Mesendoderm (in vitro differentiated cells): Measurements from ENCODE around the gene USP4.

Source experiments
- DNase-seq: peaks from one replicate; pipeline ENCODE4 v3.0.0; 2013
- H2AK5ac ChIP-seq: 2 replicates; pipeline ENCODE4 v1.6.1; 2013; ENCODE audit warnings: low read length, inconsistent platforms
- H2BK120ac ChIP-seq: 2 replicates; pipeline ENCODE4 v1.6.1; 2013; ENCODE audit warnings: low read depth, mild to moderate bottlenecking, low read length, moderate library complexity, mixed read lengths
- H2BK15ac ChIP-seq: replicated peaks from 2 replicates; pipeline ENCODE4 v1.6.1; 2013; ENCODE audit warnings: low read depth, mild to moderate bottlenecking, moderate library complexity
- H2BK5ac ChIP-seq: 2 replicates; pipeline ENCODE4 v1.6.1; 2013; ENCODE audit warnings: low read length, inconsistent platforms
- H3K18ac ChIP-seq: 2 replicates; pipeline ENCODE4 v1.6.1; 2013; ENCODE audit warnings: mild to moderate bottlenecking, low read length, mixed read lengths
- H3K23ac ChIP-seq: one replicate; pipeline ENCODE4 v1.6.1; 2013; ENCODE audit warnings: low read length
- H3K27ac ChIP-seq: 2 replicates; pipeline ENCODE4 v1.5.1; 2013; ENCODE audit warnings: low read depth, mild to moderate bottlenecking, inconsistent platforms, low read length, moderate library complexity
- H3K27me3 ChIP-seq: 2 replicates; pipeline ENCODE4 v1.6.1; 2013; ENCODE audit warnings: low read length, control low read depth, mild to moderate bottlenecking, inconsistent platforms; ENCODE audit not compliant: insufficient read depth, poor library complexity
- H3K36me3 ChIP-seq: 2 replicates; pipeline ENCODE4 v1.6.1; 2013; ENCODE audit warnings: low read length, inconsistent platforms; ENCODE audit not compliant: control insufficient read depth, insufficient read depth
- H3K4ac ChIP-seq: one replicate; pipeline ENCODE4 v1.6.1; 2013; ENCODE audit warnings: low read depth, mild to moderate bottlenecking, low read length, moderate library complexity
- H3K4me1 ChIP-seq: 2 replicates; pipeline ENCODE4 v1.6.1; 2013; ENCODE audit warnings: low read depth, low read length, inconsistent platforms; ENCODE audit not compliant: control insufficient read depth
- H3K4me2 ChIP-seq: 2 replicates; pipeline ENCODE4 v1.6.1; 2013; ENCODE audit warnings: low read length
- H3K4me3 ChIP-seq: 2 replicates; pipeline ENCODE4 v1.5.1; 2013; ENCODE audit warnings: mild to moderate bottlenecking, low read length
- H3K56ac ChIP-seq: one replicate; pipeline ENCODE4 v1.6.1; 2013; ENCODE audit warnings: low read length
- H3K79me1 ChIP-seq: 2 replicates; pipeline ENCODE4 v1.6.1; 2013; ENCODE audit warnings: low read length, inconsistent platforms
- H3K79me2 ChIP-seq: 2 replicates; pipeline ENCODE4 v1.6.1; 2013; ENCODE audit warnings: mild to moderate bottlenecking, low read length; ENCODE audit not compliant: control insufficient read depth, insufficient read depth
- H3K9ac ChIP-seq: 2 replicates; pipeline ENCODE4 v1.6.1; 2013; ENCODE audit warnings: low read length, inconsistent platforms
- H4K5ac ChIP-seq: one replicate; pipeline ENCODE4 v1.6.1; 2013; ENCODE audit warnings: low read length
- H4K8ac ChIP-seq: one replicate; pipeline ENCODE4 v1.6.1; 2013; ENCODE audit warnings: low read depth, mild to moderate bottlenecking, control low read depth, low read length, moderate library complexity
- WGBS: extraction: QIAGEN DNeasy Blood & Tissue Kit; methylation state at CpG from one replicate; pipeline ENCODE4 v1.1.7; 2013; ENCODE audit warnings: low lambda C conversion rate, missing lambda C conversion rate; ENCODE audit not compliant: insufficient coverage; ENCODE audit errors: extremely low coverage; 5-methylcytosine and 5-hydroxymethylcytosine counted together

The USP4 gene

GRCh38 chr3:49313896-49314688, 25.8 kb downstream of the USP4 start:
- Histone ChIP-seq H3K9ac (no peak overlapping the region), H3K79me2 (no peaks in the 10 kb centered on the region), H4K8ac (no peak overlapping the region), H4K5ac (no peak overlapping the region), H3K18ac (no peak overlapping the region), H3K79me1 (no peaks in the 10 kb centered on the region), H2BK15ac (no peak overlapping the region), H3K56ac (no peak overlapping the region), H3K4ac (no peak overlapping the region), H3K27ac (no peak overlapping the region), H3K4me2 (no peak overlapping the region), H3K27me3 (no peaks in the 10 kb centered on the region), H3K4me3 (no peak overlapping the region), H3K23ac (no peak overlapping the region), H3K36me3 (peaks cover 4% of the 10 kb centered on the region), H2BK5ac (no peak overlapping the region), H3K4me1 (no peaks in the 10 kb centered on the region), H2AK5ac (no peak overlapping the region), H2BK120ac (no peak overlapping the region)
- no CpG with 5 or more reads among the region's 1 CpG for WGBS
- no peak for DNase-seq

GRCh38 chr3:49311283-49311682, 28.6 kb downstream of the USP4 start:
- H3K18ac ChIP-seq = no peak overlapping the region

GRCh38 chr3:49310677-49311076, 29.2 kb downstream of the USP4 start:
- H3K23ac ChIP-seq = no peak overlapping the region
- no peak overlapping the region for H3K18ac ChIP-seq
- no CpG with 5 or more reads among the region's 1 CpG for WGBS
- H2BK15ac ChIP-seq = no peak overlapping the region
- no peaks in the 10 kb centered on the region for H3K79me1 ChIP-seq
- H3K4me3 ChIP-seq = no peak overlapping the region
- H3K4me2 ChIP-seq = no peak overlapping the region
- no peak overlapping the region for H3K27ac ChIP-seq
- no peak overlapping the region for H2BK5ac ChIP-seq
- H3K9ac ChIP-seq = no peak overlapping the region
- DNase-seq = no peak
- no peak overlapping the region for H3K4ac ChIP-seq
- H4K5ac ChIP-seq = no peak overlapping the region
- H3K56ac ChIP-seq = no peak overlapping the region
- H3K36me3 ChIP-seq = peaks cover 4% of the 10 kb centered on the region
- no peaks in the 10 kb centered on the region for H3K4me1 ChIP-seq
- H2BK120ac ChIP-seq = no peak overlapping the region
- no peak overlapping the region for H4K8ac ChIP-seq
- no peak overlapping the region for H2AK5ac ChIP-seq
- no peaks in the 10 kb centered on the region for H3K27me3 ChIP-seq
- H3K79me2 ChIP-seq = no peaks in the 10 kb centered on the region

More at GRCh38 chr3:49311283-49311682, 28.6 kb downstream of the USP4 start:
- Histone ChIP-seq H2BK120ac (no peak overlapping the region), H3K27me3 (no peaks in the 10 kb centered on the region), H3K4me3 (no peak overlapping the region), H3K4me2 (no peak overlapping the region), H4K5ac (no peak overlapping the region), H3K9ac (no peak overlapping the region), H4K8ac (no peak overlapping the region), H3K23ac (no peak overlapping the region), H3K79me2 (no peaks in the 10 kb centered on the region), H2BK5ac (no peak overlapping the region), H3K27ac (no peak overlapping the region), H3K36me3 (peaks cover 1% of the 10 kb centered on the region), H3K56ac (no peak overlapping the region), H2AK5ac (no peak overlapping the region), H3K79me1 (no peaks in the 10 kb centered on the region), H2BK15ac (no peak overlapping the region), H3K4me1 (no peaks in the 10 kb centered on the region), H3K4ac (no peak overlapping the region)
- no peak for DNase-seq
- no CpG with 5 or more reads among the region's 3 CpGs for WGBS

- H3K79me1 ChIP-seq = no peaks in the 10 kb centered on the region
- H3K4ac ChIP-seq = no peak overlapping the region
- H3K27ac ChIP-seq = no peak overlapping the region
- no peaks in the 10 kb centered on the region for H3K79me2 ChIP-seq
- no peak overlapping the region for H3K9ac ChIP-seq
- H3K36me3 ChIP-seq = peaks cover 4% of the 10 kb centered on the region
- no peak overlapping the region for H3K56ac ChIP-seq
- H3K18ac ChIP-seq = no peak overlapping the region
- H4K8ac ChIP-seq = no peak overlapping the region
- H2BK120ac ChIP-seq = no peak overlapping the region
- H3K23ac ChIP-seq = no peak overlapping the region
- H3K4me3 ChIP-seq = no peak overlapping the region
- H2AK5ac ChIP-seq = no peak overlapping the region
- H3K4me1 ChIP-seq = no peaks in the 10 kb centered on the region
- WGBS = no CpG with 5 or more reads among the region's 5 CpGs
- H3K27me3 ChIP-seq = no peaks in the 10 kb centered on the region
- H2BK15ac ChIP-seq = no peak overlapping the region
- no peak overlapping the region for H4K5ac ChIP-seq
- DNase-seq = no peak
- no peak overlapping the region for H3K4me2 ChIP-seq
- H2BK5ac ChIP-seq = no peak overlapping the region
These were observed 34.2 kb downstream of the USP4 start for GRCh38 chr3:49305608-49306007.

GRCh38 chr3:49302613-49303012, 37.2 kb downstream of the USP4 start:
- Histone ChIP-seq H2BK120ac (no peak overlapping the region), H3K23ac (no peak overlapping the region), H3K4me1 (no peaks in the 10 kb centered on the region), H3K18ac (no peak overlapping the region), H2AK5ac (no peak overlapping the region), H3K79me1 (no peaks in the 10 kb centered on the region), H3K27ac (no peak overlapping the region), H4K5ac (no peak overlapping the region), H4K8ac (no peak overlapping the region), H3K79me2 (no peaks in the 10 kb centered on the region), H3K36me3 (peaks cover 14% of the 10 kb centered on the region), H3K4me3 (no peak overlapping the region), H2BK5ac (no peak overlapping the region), H2BK15ac (no peak overlapping the region), H3K4me2 (no peak overlapping the region), H3K4ac (no peak overlapping the region), H3K9ac (no peak overlapping the region), H3K27me3 (no peaks in the 10 kb centered on the region), H3K56ac (no peak overlapping the region)
- no peak for DNase-seq
- WGBS = no CpG with 5 or more reads among the region's 1 CpG

- Histone ChIP-seq H3K56ac (no peak overlapping the region), H3K23ac (no peak overlapping the region), H2BK15ac (no peak overlapping the region), H2AK5ac (no peak overlapping the region), H3K27ac (no peak overlapping the region), H2BK120ac (no peak overlapping the region), H3K79me1 (no peaks in the 10 kb centered on the region), H3K18ac (no peak overlapping the region), H3K4ac (no peak overlapping the region), H3K27me3 (no peaks in the 10 kb centered on the region), H3K4me1 (no peaks in the 10 kb centered on the region), H3K9ac (no peak overlapping the region), H4K5ac (no peak overlapping the region), H2BK5ac (no peak overlapping the region), H3K4me3 (no peak overlapping the region), H3K79me2 (no peaks in the 10 kb centered on the region), H3K36me3 (peaks cover 18% of the 10 kb centered on the region), H4K8ac (no peak overlapping the region), H3K4me2 (no peak overlapping the region)
- DNase-seq = no peak
- WGBS = 100% methylated on average over 1 of the region's 3 CpGs
These were observed 39.3 kb downstream of the USP4 start for GRCh38 chr3:49300595-49300994.
